SKM-1 (cell line): ENCODE measurements around the gene CERK.
"Not testable (repeated sequence)": the region's sequence is repeated elsewhere in the genome, so short reads cannot be mapped to it uniquely, and the experiment has no call there.

Experiments used
- DNase-seq: peaks from one replicate; lab custom pipeline; 2025; ENCODE audit not compliant: unreplicated experiment; lab: John Stamatoyannopoulos, UW

Gene CERK

GRCh38 chr22:46737976-46738646, at the start of gene CERK:
CERK (minus strand) TSS chr22:46738252; CDS start chr22:46738148, 104 bp downstream.
- no peak for DNase-seq

GRCh38 chr22:46783721-46784120, 45.7 kb upstream of the CERK start:
- no peak for DNase-seq

- not testable (repeated sequence) for DNase-seq
Observed at GRCh38 chr22:46782200-46782599, 44.1 kb upstream of the CERK start.

GRCh38 chr22:46781291-46781690, 43.2 kb upstream of the CERK start:
- DNase-seq, result no peak

- no peak for DNase-seq
Observed at GRCh38 chr22:46780453-46780852, 42.4 kb upstream of the CERK start.

GRCh38 chr22:46779651-46780050, 41.6 kb upstream of the CERK start:
- no peak for DNase-seq

GRCh38 chr22:46779023-46779422, 41.0 kb upstream of the CERK start:
- DNase-seq, result no peak

GRCh38 chr22:46777609-46777970, 39.5 kb upstream of the CERK start:
- no peak for DNase-seq

GRCh38 chr22:46776876-46777608, 39.0 kb upstream of the CERK start:
- DNase-seq, result no peak

- DNase-seq, result no peak
Observed at GRCh38 chr22:46775850-46776826, 38.1 kb upstream of the CERK start.

GRCh38 chr22:46774980-46775849, 37.2 kb upstream of the CERK start:
- no peak for DNase-seq

GRCh38 chr22:46774253-46774979, 36.4 kb upstream of the CERK start:
- peak; percentile 66 for DNase-seq

- no peak for DNase-seq
Observed at GRCh38 chr22:46773076-46773475, 35.0 kb upstream of the CERK start.

GRCh38 chr22:46770726-46771125, 32.7 kb upstream of the CERK start:
- DNase-seq, result no peak

- DNase-seq, result no peak
Observed at GRCh38 chr22:46770151-46770641, 32.1 kb upstream of the CERK start.

GRCh38 chr22:46769706-46770105, 31.7 kb upstream of the CERK start:
- no peak for DNase-seq

GRCh38 chr22:46769191-46769675, 31.2 kb upstream of the CERK start:
- no peak for DNase-seq

GRCh38 chr22:46767249-46767985, 29.4 kb upstream of the CERK start:
- DNase-seq, result no peak

GRCh38 chr22:46766611-46767010, 28.6 kb upstream of the CERK start:
- no peak for DNase-seq
